Ishikawa (cell line): ENCODE results near the gene ZNF547.
A peak's percentile ranks its signal among the peaks of the same experiment; 100 is the strongest.

Source experiments
- CEBPB ChIP-seq: IDR thresholded peaks from 2 replicates; pipeline ENCODE4 v1.6.1; 2012
- CREB1 ChIP-seq: IDR thresholded peaks from 2 replicates; pipeline ENCODE4 v1.6.1; 2012; ENCODE audit warnings: low read depth
- EGR1 ChIP-seq: IDR thresholded peaks from 2 replicates; pipeline ENCODE4 v1.6.1; 2012
- EP300 ChIP-seq: IDR thresholded peaks from 2 replicates; pipeline ENCODE4 v1.6.1; 2012; ENCODE audit warnings: borderline replicate concordance
- FOXM1 ChIP-seq: IDR thresholded peaks from 2 replicates; pipeline ENCODE4 v1.6.1; 2012; ENCODE audit warnings: low read depth, borderline replicate concordance
- NFIC ChIP-seq: IDR thresholded peaks from 2 replicates; pipeline ENCODE4 v1.6.1; 2012
- RAD21 ChIP-seq: IDR thresholded peaks from 2 replicates; pipeline ENCODE4 v1.6.1; 2012; ENCODE audit warnings: low read depth
- TAF1 ChIP-seq: IDR thresholded peaks from 2 replicates; pipeline ENCODE4 v1.6.1; 2012; ENCODE audit warnings: low read depth, mild to moderate bottlenecking
- TCF12 ChIP-seq: IDR thresholded peaks from 2 replicates; pipeline ENCODE4 v1.6.1; 2012; ENCODE audit warnings: low read depth
- TEAD4 ChIP-seq: IDR thresholded peaks from 2 replicates; pipeline ENCODE4 v1.6.1; 2012
- YY1 ChIP-seq: IDR thresholded peaks from 2 replicates; pipeline ENCODE4 v1.6.1; 2012; ENCODE audit warnings: low read depth
- ZBTB7A ChIP-seq: IDR thresholded peaks from 2 replicates; pipeline ENCODE4 v1.6.1; 2012; ENCODE audit warnings: low read depth
- TF ChIP-seq, protein P1 (sequence below): IDR thresholded peaks from 2 replicates; pipeline ENCODE4 v1.6.1; 2012; ENCODE audit warnings: low read depth, mild to moderate bottlenecking
- TF ChIP-seq, protein P2 (sequence below): IDR thresholded peaks from 2 replicates; pipeline ENCODE4 v1.6.1; 2012
- TF ChIP-seq, protein P3 (sequence below): IDR thresholded peaks from 2 replicates; pipeline ENCODE4 v1.6.1; 2012

The ZNF547 gene

DNA sequence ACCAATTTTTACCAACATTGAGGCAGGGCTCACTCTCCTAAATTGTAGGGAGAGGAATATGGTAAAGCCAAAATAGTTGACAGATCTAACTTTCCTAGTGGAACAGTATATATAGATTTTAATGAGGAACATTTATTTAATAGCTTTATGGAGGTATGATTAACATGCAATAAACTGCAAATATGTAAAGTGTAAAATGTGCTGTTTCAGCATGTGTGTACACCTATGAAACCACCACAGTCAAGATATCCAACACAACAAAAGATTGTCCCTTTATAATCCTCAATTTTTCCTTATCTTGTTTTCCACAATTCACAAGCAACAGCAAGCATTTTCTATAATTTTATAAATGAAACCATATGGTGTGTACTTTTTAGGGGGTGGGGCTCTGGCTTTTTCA is 4.1 kb upstream of the ZNF547 start:
- TF ChIP-seq CEBPB = no peak
- no peak for TF ChIP-seq EP300
- TF ChIP-seq ZBTB7A = no peak
- TF ChIP-seq TCF12 = no peak
- TF ChIP-seq, protein P1, sequence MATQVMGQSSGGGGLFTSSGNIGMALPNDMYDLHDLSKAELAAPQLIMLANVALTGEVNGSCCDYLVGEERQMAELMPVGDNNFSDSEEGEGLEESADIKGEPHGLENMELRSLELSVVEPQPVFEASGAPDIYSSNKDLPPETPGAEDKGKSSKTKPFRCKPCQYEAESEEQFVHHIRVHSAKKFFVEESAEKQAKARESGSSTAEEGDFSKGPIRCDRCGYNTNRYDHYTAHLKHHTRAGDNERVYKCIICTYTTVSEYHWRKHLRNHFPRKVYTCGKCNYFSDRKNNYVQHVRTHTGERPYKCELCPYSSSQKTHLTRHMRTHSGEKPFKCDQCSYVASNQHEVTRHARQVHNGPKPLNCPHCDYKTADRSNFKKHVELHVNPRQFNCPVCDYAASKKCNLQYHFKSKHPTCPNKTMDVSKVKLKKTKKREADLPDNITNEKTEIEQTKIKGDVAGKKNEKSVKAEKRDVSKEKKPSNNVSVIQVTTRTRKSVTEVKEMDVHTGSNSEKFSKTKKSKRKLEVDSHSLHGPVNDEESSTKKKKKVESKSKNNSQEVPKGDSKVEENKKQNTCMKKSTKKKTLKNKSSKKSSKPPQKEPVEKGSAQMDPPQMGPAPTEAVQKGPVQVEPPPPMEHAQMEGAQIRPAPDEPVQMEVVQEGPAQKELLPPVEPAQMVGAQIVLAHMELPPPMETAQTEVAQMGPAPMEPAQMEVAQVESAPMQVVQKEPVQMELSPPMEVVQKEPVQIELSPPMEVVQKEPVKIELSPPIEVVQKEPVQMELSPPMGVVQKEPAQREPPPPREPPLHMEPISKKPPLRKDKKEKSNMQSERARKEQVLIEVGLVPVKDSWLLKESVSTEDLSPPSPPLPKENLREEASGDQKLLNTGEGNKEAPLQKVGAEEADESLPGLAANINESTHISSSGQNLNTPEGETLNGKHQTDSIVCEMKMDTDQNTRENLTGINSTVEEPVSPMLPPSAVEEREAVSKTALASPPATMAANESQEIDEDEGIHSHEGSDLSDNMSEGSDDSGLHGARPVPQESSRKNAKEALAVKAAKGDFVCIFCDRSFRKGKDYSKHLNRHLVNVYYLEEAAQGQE = no peak
- no peak for TF ChIP-seq NFIC
- no peak for TF ChIP-seq TAF1
- TF ChIP-seq, protein P2, sequence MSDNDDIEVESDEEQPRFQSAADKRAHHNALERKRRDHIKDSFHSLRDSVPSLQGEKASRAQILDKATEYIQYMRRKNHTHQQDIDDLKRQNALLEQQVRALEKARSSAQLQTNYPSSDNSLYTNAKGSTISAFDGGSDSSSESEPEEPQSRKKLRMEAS = no peak
- no peak for TF ChIP-seq YY1
- no peak for TF ChIP-seq EGR1
- TF ChIP-seq FOXM1 = no peak
- TF ChIP-seq, protein P3, sequence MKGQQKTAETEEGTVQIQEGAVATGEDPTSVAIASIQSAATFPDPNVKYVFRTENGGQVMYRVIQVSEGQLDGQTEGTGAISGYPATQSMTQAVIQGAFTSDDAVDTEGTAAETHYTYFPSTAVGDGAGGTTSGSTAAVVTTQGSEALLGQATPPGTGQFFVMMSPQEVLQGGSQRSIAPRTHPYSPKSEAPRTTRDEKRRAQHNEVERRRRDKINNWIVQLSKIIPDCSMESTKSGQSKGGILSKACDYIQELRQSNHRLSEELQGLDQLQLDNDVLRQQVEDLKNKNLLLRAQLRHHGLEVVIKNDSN = no peak
- TF ChIP-seq TEAD4 = no peak
- TF ChIP-seq CREB1 = no peak
- TF ChIP-seq RAD21 = no peak

DNA sequence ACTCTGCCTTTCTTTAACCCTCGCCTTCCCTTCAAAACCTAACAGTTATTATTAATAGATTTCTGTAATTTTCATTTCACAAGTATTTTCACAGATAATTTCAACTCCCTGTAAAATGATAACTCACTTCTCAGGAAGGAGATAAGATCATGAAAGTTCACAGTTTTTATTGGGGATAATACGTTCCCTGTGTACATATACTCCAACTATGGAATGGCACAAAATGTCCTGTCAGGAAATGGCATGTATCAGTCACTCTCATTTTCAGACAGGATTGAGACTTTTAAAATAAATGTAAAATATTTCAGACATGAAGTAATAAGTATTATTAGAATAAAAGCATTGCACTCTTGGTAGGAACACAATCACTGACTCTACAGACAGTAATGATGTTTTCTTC is 932 bp upstream of the ZNF547 start:
- TF ChIP-seq TAF1 (no peak), EGR1 (no peak), RAD21 (no peak), YY1 (no peak), EP300 (no peak), FOXM1 (no peak), NFIC (no peak), TEAD4 (no peak), CEBPB (no peak), ZBTB7A (no peak), CREB1 (no peak), TCF12 (no peak)
- TF ChIP-seq, protein P1 = no peak
- TF ChIP-seq, protein P2 = no peak
- TF ChIP-seq, protein P3 = no peak

DNA sequence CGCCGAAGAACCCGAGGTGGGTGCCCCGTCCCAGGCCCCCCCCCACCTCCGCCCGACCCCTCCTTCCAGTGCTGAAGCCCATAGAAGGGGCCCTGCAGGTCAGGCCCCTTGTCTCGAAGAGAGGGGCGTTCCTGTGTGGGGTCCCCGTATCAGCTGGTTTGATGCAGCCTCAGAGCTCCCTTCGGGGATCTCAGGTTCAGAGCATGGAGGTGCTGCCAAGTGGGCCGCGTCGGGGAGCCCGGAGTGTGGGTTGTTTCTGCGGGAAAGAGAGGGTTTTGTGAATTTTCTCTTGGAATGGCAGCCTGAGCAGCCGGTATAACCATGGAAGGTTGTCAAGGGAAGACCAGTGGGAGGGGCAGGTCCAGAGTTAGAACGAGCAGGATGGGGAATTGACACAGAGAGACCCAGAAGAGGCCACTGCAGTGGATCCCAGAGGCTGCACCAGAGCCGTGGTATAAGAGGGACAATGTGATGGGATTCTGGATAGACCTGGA is 384 bp downstream of the ZNF547 start:
- TF ChIP-seq TAF1 (0 out of 2 replicates have a peak, but pooled peaks have one; percentile 0), NFIC (no peak)

DNA sequence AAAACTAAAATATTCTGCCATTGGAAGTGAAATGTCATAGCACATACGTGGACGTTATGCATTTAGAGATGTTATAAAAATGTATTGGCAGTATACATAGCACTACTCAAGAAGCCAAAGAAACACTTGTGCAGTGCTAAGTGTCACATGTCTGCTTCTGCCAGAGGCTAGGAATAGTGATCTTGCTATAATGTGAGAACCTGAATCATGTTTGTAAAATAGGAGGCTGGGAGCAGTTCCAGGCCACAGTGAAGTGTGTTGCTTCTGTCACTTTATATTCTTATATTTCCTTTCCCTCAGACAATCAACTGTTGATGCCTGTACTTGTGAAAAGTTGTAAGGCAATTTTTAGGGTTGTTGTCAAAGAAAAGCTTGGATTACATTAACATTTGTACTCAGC is 3.4 kb downstream of the ZNF547 start:
- TF ChIP-seq NFIC (no peak), CEBPB (no peak), RAD21 (no peak), EP300 (no peak), EGR1 (no peak), ZBTB7A (no peak), CREB1 (no peak), FOXM1 (no peak)
- TF ChIP-seq, protein P3 = no peak
- TF ChIP-seq, protein P2 = no peak
- TF ChIP-seq, protein P1 = no peak
